ENCODE measurements around the gene IKZF5.

The IKZF5 gene

GRCh38 chr10:122974023-122974422, 34.6 kb downstream of the IKZF5 start:
- H3K9me3 ChIP-seq (ENCODE audit: low read length): no peaks in the 10 kb centered on the region
- no peak overlapping the region for H3K27ac ChIP-seq (ENCODE audit: low read depth, low read length)
- H3K9ac ChIP-seq (ENCODE audit: low read length): no peak overlapping the region
- H3K27me3 ChIP-seq (ENCODE audit: control insufficient read depth in 1 of 2, insufficient read depth in 2 of 2, low read length in 2 of 2): no peaks in the 10 kb centered on the region
- no peaks in the 10 kb centered on the region for H3K4me1 ChIP-seq (ENCODE audit: insufficient read depth, low read length)
- no peaks in the 10 kb centered on the region for H3K36me3 ChIP-seq (ENCODE audit: insufficient read depth, low read length)
- H3K4me3 ChIP-seq (ENCODE audit: low read depth in 1 of 2, low read length in 2 of 2): no peak overlapping the region

DNA sequence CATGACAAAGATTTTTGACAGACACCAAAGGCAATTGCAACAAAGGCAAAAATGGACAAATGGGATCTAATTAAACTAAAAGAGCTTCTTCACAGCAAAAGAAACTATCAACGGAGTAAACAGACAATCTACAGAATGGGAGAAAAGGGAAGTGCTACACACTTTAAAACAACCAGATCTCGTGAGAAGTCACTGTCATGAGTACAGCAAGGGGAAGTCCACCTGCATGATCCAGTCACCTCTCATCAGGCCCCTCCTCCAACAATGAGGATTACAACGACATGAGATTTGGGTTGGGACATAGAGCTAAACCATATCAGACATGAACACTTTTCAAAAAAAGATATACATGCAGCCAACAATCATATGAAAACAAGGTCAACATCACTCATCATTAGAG, 39.9 kb downstream of the IKZF5 start:
- no peaks in the 10 kb centered on the region for H3K9me3 ChIP-seq (ENCODE audit: low read length)
- no peaks in the 10 kb centered on the region for H3K4me1 ChIP-seq (ENCODE audit: insufficient read depth, low read length)
- H3K4me3 ChIP-seq (ENCODE audit: low read depth in 1 of 2, low read length in 2 of 2): no peak overlapping the region
- no peak overlapping the region for H3K27ac ChIP-seq (ENCODE audit: low read depth, low read length)
- H3K9ac ChIP-seq (ENCODE audit: low read length): no peak overlapping the region
- no peaks in the 10 kb centered on the region for H3K36me3 ChIP-seq (ENCODE audit: insufficient read depth, low read length)
- no peaks in the 10 kb centered on the region for H3K27me3 ChIP-seq (ENCODE audit: control insufficient read depth in 1 of 2, insufficient read depth in 2 of 2, low read length in 2 of 2)

DNA sequence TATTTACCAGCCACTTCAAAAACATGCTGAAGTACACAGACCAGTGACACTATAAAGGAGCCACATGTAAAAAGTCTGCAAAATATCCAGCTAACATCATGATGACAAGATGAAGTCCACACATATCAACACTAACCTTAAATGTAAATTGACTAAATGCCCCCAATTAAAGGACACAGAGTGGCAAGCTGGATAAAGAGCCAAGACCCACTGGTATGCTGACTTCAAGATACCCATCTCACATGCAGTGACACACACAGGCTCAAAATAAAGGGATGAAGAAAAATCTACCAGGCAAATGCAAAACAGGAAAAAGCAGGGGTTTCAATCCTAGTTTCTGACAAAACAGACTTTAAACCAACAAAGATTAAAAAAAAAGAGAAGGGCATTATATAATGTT, 41.7 kb downstream of the IKZF5 start:
- Histone ChIP-seq H3K36me3 (ENCODE audit: insufficient read depth, low read length) (no peaks in the 10 kb centered on the region), H3K4me1 (ENCODE audit: insufficient read depth, low read length) (no peaks in the 10 kb centered on the region), H3K4me3 (ENCODE audit: low read depth in 1 of 2, low read length in 2 of 2) (no peak overlapping the region), H3K27me3 (ENCODE audit: control insufficient read depth in 1 of 2, insufficient read depth in 2 of 2, low read length in 2 of 2) (no peaks in the 10 kb centered on the region), H3K9ac (ENCODE audit: low read length) (no peak overlapping the region), H3K27ac (ENCODE audit: low read depth, low read length) (no peak overlapping the region), H3K9me3 (ENCODE audit: low read length) (no peaks in the 10 kb centered on the region)

DNA sequence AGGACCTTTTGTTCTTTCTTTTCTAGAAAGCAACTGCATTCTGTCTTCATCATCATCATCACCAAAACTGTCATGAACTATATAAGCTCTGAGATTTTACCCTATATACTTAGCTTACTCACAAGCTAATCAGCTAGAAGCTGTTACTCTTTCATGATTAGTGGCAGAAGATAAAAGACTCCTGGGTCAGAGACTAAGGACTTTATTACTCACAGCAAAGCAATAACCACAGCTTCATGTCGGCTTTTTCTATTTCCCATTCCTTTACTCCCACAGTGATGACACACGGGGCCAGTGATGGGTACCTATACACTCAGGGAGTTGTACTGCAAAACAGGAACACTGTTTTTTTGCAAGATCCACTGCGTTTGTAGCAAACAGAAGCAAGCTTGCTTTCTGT, 46.2 kb downstream of the IKZF5 start:
- Histone ChIP-seq H3K27me3 (ENCODE audit: control insufficient read depth in 1 of 2, insufficient read depth in 2 of 2, low read length in 2 of 2) (no peaks in the 10 kb centered on the region), H3K4me3 (ENCODE audit: low read depth in 1 of 2, low read length in 2 of 2) (no peak overlapping the region), H3K9ac (ENCODE audit: low read length) (no peak overlapping the region), H3K36me3 (ENCODE audit: insufficient read depth, low read length) (no peaks in the 10 kb centered on the region), H3K4me1 (ENCODE audit: insufficient read depth, low read length) (no peaks in the 10 kb centered on the region), H3K27ac (ENCODE audit: low read depth, low read length) (no peak overlapping the region), H3K9me3 (ENCODE audit: low read length) (no peaks in the 10 kb centered on the region)

GRCh38 chr10:122957474-122957873, 51.1 kb downstream of the IKZF5 start:
- H3K27me3 ChIP-seq (ENCODE audit: control insufficient read depth in 1 of 2, insufficient read depth in 2 of 2, low read length in 2 of 2): no peaks in the 10 kb centered on the region
- no peaks in the 10 kb centered on the region for H3K36me3 ChIP-seq (ENCODE audit: insufficient read depth, low read length)
- H3K27ac ChIP-seq (ENCODE audit: low read depth, low read length): no peak overlapping the region
- H3K9ac ChIP-seq (ENCODE audit: low read length): no peak overlapping the region
- no peak overlapping the region for H3K4me3 ChIP-seq (ENCODE audit: low read depth in 1 of 2, low read length in 2 of 2)
- peaks cover 3% of the 10 kb centered on the region for H3K4me1 ChIP-seq (ENCODE audit: insufficient read depth, low read length)
- no peaks in the 10 kb centered on the region for H3K9me3 ChIP-seq (ENCODE audit: low read length)

DNA sequence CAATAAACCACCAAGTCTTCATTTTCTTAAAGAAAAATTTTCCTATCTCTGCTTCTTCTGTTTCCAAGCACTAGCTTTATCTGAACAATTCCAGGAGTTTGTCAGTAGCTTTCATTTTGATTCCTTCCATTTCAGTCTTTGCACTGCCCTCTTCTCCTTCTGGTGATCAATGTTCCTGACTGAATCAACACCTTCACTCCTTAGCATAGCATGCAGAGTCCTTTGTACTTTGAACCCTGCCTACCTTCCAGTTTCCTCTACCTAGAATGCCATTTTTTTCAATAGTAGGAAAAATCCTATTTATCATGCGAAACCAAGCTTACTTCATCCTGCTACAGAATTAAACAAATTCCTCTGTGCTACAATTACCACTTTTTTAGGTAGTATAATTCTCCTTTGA, 52.7 kb downstream of the IKZF5 start:
- Histone ChIP-seq H3K27ac (ENCODE audit: low read depth, low read length) (no peak overlapping the region), H3K4me3 (ENCODE audit: low read depth in 1 of 2, low read length in 2 of 2) (no peak overlapping the region), H3K36me3 (ENCODE audit: insufficient read depth, low read length) (no peaks in the 10 kb centered on the region), H3K4me1 (ENCODE audit: insufficient read depth, low read length) (peaks cover 3% of the 10 kb centered on the region), H3K9ac (ENCODE audit: low read length) (no peak overlapping the region), H3K27me3 (ENCODE audit: control insufficient read depth in 1 of 2, insufficient read depth in 2 of 2, low read length in 2 of 2) (no peaks in the 10 kb centered on the region), H3K9me3 (ENCODE audit: low read length) (no peaks in the 10 kb centered on the region)

DNA sequence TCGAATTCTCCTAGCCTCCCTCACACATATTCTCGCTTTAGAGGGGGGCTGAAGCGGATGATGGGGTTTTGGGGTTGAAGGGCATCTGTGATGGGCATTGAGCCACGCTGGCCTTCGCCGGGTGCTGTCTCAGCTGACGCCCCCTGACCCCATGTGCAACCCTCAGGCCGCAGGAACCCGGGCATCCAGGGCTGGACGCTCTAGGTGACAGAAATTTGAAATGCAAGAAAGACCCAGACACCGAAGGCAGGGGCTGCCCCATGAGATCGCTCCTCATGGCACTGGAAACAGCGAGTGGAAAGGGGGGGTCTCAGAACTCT, 53.9 kb downstream of the IKZF5 start:
- Histone ChIP-seq H3K9me3 (ENCODE audit: low read length) (no peaks in the 10 kb centered on the region), H3K4me3 (ENCODE audit: low read depth in 1 of 2, low read length in 2 of 2) (peak overlapping the region in 1 of 2 donors; percentile 68), H3K27me3 (ENCODE audit: control insufficient read depth in 1 of 2, insufficient read depth in 2 of 2, low read length in 2 of 2) (no peaks in the 10 kb centered on the region), H3K4me1 (ENCODE audit: insufficient read depth, low read length) (peaks cover 3% of the 10 kb centered on the region), H3K27ac (ENCODE audit: low read depth, low read length) (no peak overlapping the region), H3K36me3 (ENCODE audit: insufficient read depth, low read length) (no peaks in the 10 kb centered on the region), H3K9ac (ENCODE audit: low read length) (no peak overlapping the region)

- H3K9me3 ChIP-seq (ENCODE audit: low read length): no peaks in the 10 kb centered on the region
- peak within 1 kb of the TSS; percentile 25 for H3K27ac ChIP-seq (ENCODE audit: low read depth, low read length)
- H3K9ac ChIP-seq (ENCODE audit: low read length): no peak within 1 kb of the TSS
- H3K4me3 ChIP-seq (ENCODE audit: low read depth in 1 of 2, low read length in 2 of 2): peak within 1 kb of the TSS; percentile 68 to 76
- H3K27me3 ChIP-seq (ENCODE audit: control insufficient read depth in 1 of 2, insufficient read depth in 2 of 2, low read length in 2 of 2): no peaks in the 10 kb centered on the region
- peaks cover 3% of the 10 kb centered on the region for H3K4me1 ChIP-seq (ENCODE audit: insufficient read depth, low read length)
- no peaks in the 10 kb centered on the region for H3K36me3 ChIP-seq (ENCODE audit: insufficient read depth, low read length)
These were observed 54.5 kb downstream of the IKZF5 start, which contains the start of gene C10orf88 for GRCh38 chr10:122953902-122954730. Gene C10orf88, minus strand, starts transcription at chr10:122954227. Its CDS starts 49 bp downstream, at chr10:122954178.

GRCh38 chr10:122949296-122949695, 59.3 kb downstream of the IKZF5 start:
- Histone ChIP-seq H3K27me3 (ENCODE audit: control insufficient read depth in 1 of 2, insufficient read depth in 2 of 2, low read length in 2 of 2) (no peaks in the 10 kb centered on the region), H3K9me3 (ENCODE audit: low read length) (no peaks in the 10 kb centered on the region), H3K4me3 (ENCODE audit: low read depth in 1 of 2, low read length in 2 of 2) (no peak overlapping the region), H3K9ac (ENCODE audit: low read length) (no peak overlapping the region), H3K36me3 (ENCODE audit: insufficient read depth, low read length) (peaks cover 24% of the 10 kb centered on the region), H3K27ac (ENCODE audit: low read depth, low read length) (no peak overlapping the region), H3K4me1 (ENCODE audit: insufficient read depth, low read length) (peaks cover 3% of the 10 kb centered on the region)

Measured in muscle layer of colon (tissue), 2 donors.